K562 (cell line): Measurements from ENCODE around the gene FAM78B.

Source experiments
- FOS ChIP-seq: IDR thresholded peaks from 3 replicates; pipeline ENCODE4 v1.6.1; 2011; ENCODE audit not compliant: insufficient read length; ENCODE audit errors: extremely low read depth
- GATA2 ChIP-seq: sonication (generic); formaldehyde crosslinking; IDR thresholded peaks from 2 replicates; pipeline ENCODE4 v1.4.0; 2020; ENCODE audit warnings: mild to moderate bottlenecking, missing genetic modification reagents
- GTF2F1 ChIP-seq: IDR thresholded peaks from 2 replicates; pipeline ENCODE4 v1.6.1; 2011; ENCODE audit warnings: low read depth, low read length, improper control_type of control experiment
- MYC ChIP-seq, 2 experiments: fragments of 250-450 bp in 1 of 2; sonication (Bioruptor Pico) in 1 of 2; IDR thresholded peaks; 2 replicates each; pipeline versions ENCODE4 v1.5.1 to v1.6.1; 2012 to 2021; ENCODE audit warnings: low read depth in 2 of 2, borderline replicate concordance in 1 of 2, improper control_type of control experiment in 1 of 2, low read length in 1 of 2, mild to moderate bottlenecking in 1 of 2, moderate library complexity in 1 of 2
- ZC3H8 ChIP-seq: fragments of 450-650 bp; IDR thresholded peaks from 2 replicates; pipeline ENCODE4 v1.6.1; 2017
- TF ChIP-seq, protein P1 (sequence below): sonication (generic); formaldehyde crosslinking; IDR thresholded peaks from 2 replicates; pipeline ENCODE4 v1.9.0; 2022; ENCODE audit warnings: mild to moderate bottlenecking, missing genetic modification reagents
- TF ChIP-seq, protein P2 (sequence below), 3 experiments: IDR thresholded peaks in 2 of 3; conservative IDR thresholded peaks in 1 of 3; 2 replicates each; pipeline ENCODE4 v1.5.1; 2011 to 2012; ENCODE audit warnings: low read length in 3 of 3, mild to moderate bottlenecking in 3 of 3, control low read depth in 2 of 3, improper control_type of control experiment in 1 of 3, inconsistent platforms in 1 of 3, low read depth in 1 of 3, mixed read lengths in 1 of 3, moderate library complexity in 1 of 3; ENCODE audit not compliant: insufficient read depth in 2 of 3

DNA sequence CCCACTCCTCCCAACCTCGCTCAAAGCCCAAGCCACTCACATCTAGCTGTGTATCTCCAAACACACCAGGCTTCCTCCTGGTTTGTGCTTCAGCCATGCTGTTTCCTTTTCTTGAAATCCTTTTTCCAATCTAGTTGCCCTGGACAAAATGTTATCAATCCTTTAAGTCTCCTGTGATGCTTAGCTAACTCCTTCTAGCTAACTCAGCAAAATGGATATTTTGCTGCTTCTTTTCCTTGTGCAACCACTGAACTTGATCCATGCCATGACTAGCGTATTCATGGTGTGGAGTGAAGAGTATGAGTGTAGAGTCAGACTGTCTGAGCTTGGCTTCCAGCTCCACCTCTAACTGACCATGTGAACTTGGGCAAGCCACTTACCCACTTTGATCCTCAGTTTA, 33.9 kb upstream of the FAM78B start:
- no peak for TF ChIP-seq FOS
- no peak for TF ChIP-seq ZC3H8
- TF ChIP-seq, protein P1, sequence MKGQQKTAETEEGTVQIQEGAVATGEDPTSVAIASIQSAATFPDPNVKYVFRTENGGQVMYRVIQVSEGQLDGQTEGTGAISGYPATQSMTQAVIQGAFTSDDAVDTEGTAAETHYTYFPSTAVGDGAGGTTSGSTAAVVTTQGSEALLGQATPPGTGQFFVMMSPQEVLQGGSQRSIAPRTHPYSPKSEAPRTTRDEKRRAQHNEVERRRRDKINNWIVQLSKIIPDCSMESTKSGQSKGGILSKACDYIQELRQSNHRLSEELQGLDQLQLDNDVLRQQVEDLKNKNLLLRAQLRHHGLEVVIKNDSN (CRISPR knock-in tag), result no peak
- TF ChIP-seq, protein P2, sequence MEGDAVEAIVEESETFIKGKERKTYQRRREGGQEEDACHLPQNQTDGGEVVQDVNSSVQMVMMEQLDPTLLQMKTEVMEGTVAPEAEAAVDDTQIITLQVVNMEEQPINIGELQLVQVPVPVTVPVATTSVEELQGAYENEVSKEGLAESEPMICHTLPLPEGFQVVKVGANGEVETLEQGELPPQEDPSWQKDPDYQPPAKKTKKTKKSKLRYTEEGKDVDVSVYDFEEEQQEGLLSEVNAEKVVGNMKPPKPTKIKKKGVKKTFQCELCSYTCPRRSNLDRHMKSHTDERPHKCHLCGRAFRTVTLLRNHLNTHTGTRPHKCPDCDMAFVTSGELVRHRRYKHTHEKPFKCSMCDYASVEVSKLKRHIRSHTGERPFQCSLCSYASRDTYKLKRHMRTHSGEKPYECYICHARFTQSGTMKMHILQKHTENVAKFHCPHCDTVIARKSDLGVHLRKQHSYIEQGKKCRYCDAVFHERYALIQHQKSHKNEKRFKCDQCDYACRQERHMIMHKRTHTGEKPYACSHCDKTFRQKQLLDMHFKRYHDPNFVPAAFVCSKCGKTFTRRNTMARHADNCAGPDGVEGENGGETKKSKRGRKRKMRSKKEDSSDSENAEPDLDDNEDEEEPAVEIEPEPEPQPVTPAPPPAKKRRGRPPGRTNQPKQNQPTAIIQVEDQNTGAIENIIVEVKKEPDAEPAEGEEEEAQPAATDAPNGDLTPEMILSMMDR (IDR thresholded peaks at IDR 0.05 in 2 of 3, conservative IDR thresholded peaks at IDR 0.05 in 1 of 3; ENCODE audit: insufficient read depth in 2 of 3, low read depth in 1 of 3, low read length in 3 of 3), result no peak
- no peak for TF ChIP-seq GATA2 (CRISPR knock-in tag)
- TF ChIP-seq MYC (IDR thresholded peaks at IDR 0.05; ENCODE audit: low read depth, low read length), result no peak
- no peak for TF ChIP-seq MYC (CRISPR knock-in tag; IDR thresholded peaks at IDR 0.05; ENCODE audit: borderline replicate concordance, low read depth)
- no peak for TF ChIP-seq GTF2F1
